KOPT-K1 (cell line): ENCODE results near the gene PDE4C.

Experiments used
- H3K27ac ChIP-seq: fragments of 200-600 bp; sonication (generic); 2 replicates; pipeline ENCODE4 v1.5.1; 2016; ENCODE audit warnings: antibody characterized with exemption, mild to moderate bottlenecking, low read depth, low read length; ENCODE audit not compliant: poor library complexity, severe bottlenecking
- H3K36me3 ChIP-seq: fragments of 200-600 bp; sonication (generic); 2 replicates; pipeline ENCODE4 v1.5.1; 2017; ENCODE audit warnings: antibody characterized with exemption, mild to moderate bottlenecking, low read length, moderate library complexity; ENCODE audit not compliant: insufficient read depth
- H3K9me3 ChIP-seq: fragments of 200-600 bp; sonication (generic); 2 replicates; pipeline ENCODE4 v1.5.1; 2017; ENCODE audit warnings: antibody characterized with exemption, low read length, mild to moderate bottlenecking; ENCODE audit not compliant: insufficient read depth, poor library complexity, severe bottlenecking

The PDE4C gene

DNA sequence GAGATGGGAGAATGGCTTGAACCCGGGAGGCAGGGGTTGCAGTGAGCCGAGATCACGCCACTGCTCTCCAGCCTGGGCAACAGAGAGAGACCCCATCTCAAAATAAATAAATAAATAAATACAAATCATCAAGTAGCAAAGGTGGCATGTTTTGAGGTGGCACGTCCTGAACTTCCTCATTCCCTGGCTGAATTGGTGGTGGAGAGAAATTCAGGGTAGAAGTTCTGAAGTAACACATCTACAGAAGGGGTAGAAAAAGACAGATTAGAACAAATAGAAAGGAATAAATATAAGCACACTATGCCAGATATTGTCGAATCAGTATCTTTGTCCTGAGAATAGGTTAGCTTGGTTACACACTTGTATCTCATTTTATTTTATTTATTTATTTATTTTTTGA lies 46.3 kb downstream of the PDE4C start:
- Histone ChIP-seq H3K9me3 (no peaks in the 10 kb centered on the region), H3K36me3 (no peaks in the 10 kb centered on the region; the same call in 1 of the 2 replicates), H3K27ac (no peak overlapping the region)

DNA sequence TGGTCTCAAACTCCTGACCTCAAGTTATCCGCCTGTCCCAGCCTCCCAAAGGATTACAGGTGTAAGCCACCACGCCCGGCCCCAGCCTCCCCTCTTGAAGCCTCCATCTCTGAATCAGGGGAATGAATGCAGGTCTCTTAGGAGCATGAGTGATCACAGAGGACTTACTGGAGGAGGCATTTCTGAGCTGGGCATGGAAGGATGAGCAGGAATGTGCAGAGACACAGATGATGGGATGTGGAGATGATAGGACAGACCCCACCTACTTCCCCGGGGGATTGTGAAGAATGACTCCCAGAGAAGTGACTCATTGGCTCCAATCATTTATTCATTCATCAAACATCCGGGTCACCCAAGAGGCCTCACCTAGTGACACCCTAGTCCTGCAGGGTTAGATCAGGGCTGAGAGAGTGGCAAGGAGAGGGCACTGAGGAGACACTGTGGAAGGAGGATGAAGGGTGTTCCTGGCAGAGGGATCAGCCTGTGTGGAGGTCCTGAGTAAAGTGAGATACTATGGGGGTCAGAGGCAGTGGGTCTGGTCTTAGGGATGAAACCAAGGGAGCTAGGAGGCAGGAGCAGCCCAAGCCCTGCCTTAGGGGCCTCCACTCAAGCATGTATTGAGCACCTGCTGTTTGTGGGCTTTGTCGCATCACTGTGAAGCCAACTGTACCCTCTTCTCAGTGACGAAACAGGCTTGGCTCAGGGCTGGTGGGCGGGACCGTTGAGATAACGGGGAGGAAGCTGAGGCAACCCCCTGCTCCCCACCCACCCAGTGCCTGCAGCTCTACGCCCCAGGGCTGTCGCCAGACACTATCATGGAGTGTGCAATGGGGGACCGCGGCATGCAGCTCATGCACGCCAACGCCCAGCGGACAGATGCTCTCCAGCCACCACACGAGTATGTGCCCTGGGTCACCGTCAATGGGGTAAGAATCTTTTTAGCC lies 49.6 kb downstream of the PDE4C start:
- H3K9me3 ChIP-seq = no peaks in the 10 kb centered on the region
- no peaks in the 10 kb centered on the region; the same call in 1 of the 2 replicates for H3K36me3 ChIP-seq
- no peak overlapping the region for H3K27ac ChIP-seq

DNA sequence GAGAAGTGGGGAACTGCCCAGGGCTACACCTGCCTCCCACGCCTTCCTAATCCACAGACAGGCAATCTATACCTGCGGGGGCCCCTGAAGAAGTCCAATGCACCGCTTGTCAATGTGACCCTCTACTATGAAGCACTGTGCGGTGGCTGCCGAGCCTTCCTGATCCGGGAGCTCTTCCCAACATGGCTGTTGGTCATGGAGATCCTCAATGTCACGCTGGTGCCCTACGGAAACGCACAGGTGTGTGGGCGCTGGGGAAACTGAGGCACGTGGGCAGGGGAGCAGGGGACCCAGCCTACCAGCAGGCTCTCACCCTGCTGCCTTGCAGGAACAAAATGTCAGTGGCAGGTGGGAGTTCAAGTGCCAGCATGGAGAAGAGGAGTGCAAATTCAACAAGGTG lies 51.3 kb downstream of the PDE4C start:
- Histone ChIP-seq H3K36me3 (no peaks in the 10 kb centered on the region; the same call in 1 of the 2 replicates), H3K9me3 (no peaks in the 10 kb centered on the region), H3K27ac (no peak overlapping the region)
